Lung (tissue), 12 donors: ENCODE results near the gene MEIS2. TPM values are rescaled to one million over a fixed set of nuclear protein-coding genes. Genes with fewer than 3 reads are reported as not detected.

ENCODE experiments used
- ATAC-seq: fragments of 200-7000 bp; cut with Tn5 transposase; one replicate; pipeline ENCODE4 v1.9.1; 2020; ENCODE audit warnings: moderate number of reproducible peaks; ENCODE audit not compliant: insufficient read depth, low FRiP score
- DNase-seq, 3 donors: peaks; one replicate each; pipeline ENCODE4 v3.0.0-alpha.2; 2013 to 2017
- H3K27ac ChIP-seq, 2 donors: one replicate each; pipeline ENCODE4 v1.5.1; 2013; ENCODE audit warnings: mild to moderate bottlenecking in 2 of 2, moderate library complexity in 2 of 2, control low read depth in 1 of 2, inconsistent platforms in 1 of 2, low read depth in 1 of 2, low read length in 1 of 2
- H3K27me3 ChIP-seq, 3 donors: one replicate each; pipeline ENCODE4 v1.5.1; 2013; ENCODE audit warnings: low read length in 2 of 3; ENCODE audit not compliant: control insufficient read depth in 3 of 3, insufficient read depth in 3 of 3
- H3K36me3 ChIP-seq, 4 donors: one replicate each; pipeline ENCODE4 v1.5.1; 2013; ENCODE audit warnings: low read length in 4 of 4, mild to moderate bottlenecking in 1 of 4, moderate library complexity in 1 of 4; ENCODE audit not compliant: control insufficient read depth in 4 of 4, insufficient read depth in 4 of 4
- H3K4me1 ChIP-seq, 5 donors: one replicate each; pipeline ENCODE4 v1.5.1; 2013; ENCODE audit warnings: low read length in 5 of 5, mild to moderate bottlenecking in 2 of 5, moderate library complexity in 1 of 5; ENCODE audit not compliant: control insufficient read depth in 5 of 5, insufficient read depth in 5 of 5
- H3K4me3 ChIP-seq: one replicate; pipeline ENCODE4 v1.5.1; 2013; ENCODE audit warnings: mild to moderate bottlenecking, control low read depth, moderate library complexity
- H3K9ac ChIP-seq, 2 donors: one replicate each; pipeline ENCODE4 v1.5.1; 2013; ENCODE audit warnings: low read length in 2 of 2, control low read depth in 1 of 2; ENCODE audit not compliant: insufficient read depth in 1 of 2
- H3K9me3 ChIP-seq, 4 donors: one replicate each; pipeline ENCODE4 v1.5.1; 2013; ENCODE audit warnings: low read length in 3 of 4, mild to moderate bottlenecking in 1 of 4, moderate library complexity in 1 of 4; ENCODE audit not compliant: control insufficient read depth in 4 of 4, insufficient read depth in 3 of 4
- CTCF ChIP-seq: IDR thresholded peaks from 2 replicates; pipeline ENCODE4 v1.5.1; 2012; ENCODE audit warnings: mild to moderate bottlenecking; ENCODE audit errors: control extremely low read depth, extremely low read depth
- WGBS, 2 donors: extraction: QIAGEN DNeasy Blood & Tissue Kit; methylation state at CpG; one replicate each; pipeline ENCODE4 v1.1.7; 2013; 5-methylcytosine and 5-hydroxymethylcytosine counted together
- polyA plus RNA-seq, 2 donors: library from polyadenylated mRNA; stranded (reverse); fragments of 200-250 nt; gene quantifications; one replicate each; pipeline ENCODE4 v1.2.1, GENCODE V29; 2013
- total RNA-seq, 2 donors: library from RNA; depleted of rRNA in 1 of 2; stranded (reverse); fragments of >200 nt in 1 of 2; gene quantifications; one replicate each; pipeline ENCODE4 v1.2.1, GENCODE V29; 2014 to 2021
- donor health status: control.
- donor health status: control.
- donor health status: Bipolar disorder and iron deficiency.
- donor health status: healthy.
- donor health status: DM: yes; HTN: yes; CAD: no.

Gene MEIS2
- total and polyA plus RNA-seq, 4 donors: 5.6 to 47.5 (median 13.7) TPM

DNA sequence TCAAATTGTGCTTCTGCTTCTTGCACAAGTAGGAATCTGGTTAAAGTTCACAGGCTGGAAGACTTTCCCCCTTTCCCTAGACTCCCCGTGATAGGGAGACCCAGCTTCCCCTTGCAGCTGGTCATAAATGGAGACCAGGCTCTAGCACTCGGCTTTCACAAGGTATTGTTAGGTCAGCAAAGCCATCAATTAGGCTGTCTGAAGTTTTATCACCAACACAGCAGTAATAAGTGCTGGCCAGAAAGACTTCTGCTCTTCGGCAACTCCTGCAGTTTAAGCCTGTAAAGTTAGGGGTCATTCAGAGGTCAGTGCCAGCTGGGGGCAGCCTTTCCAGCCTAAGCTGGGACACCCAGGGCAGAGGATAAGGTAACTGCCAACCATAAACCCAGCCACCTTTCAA is 203.4 kb downstream of the MEIS2 start:
- DNase-seq (no peak), ATAC-seq (no peak)
- no peaks in the 10 kb centered on the region for H3K9me3 ChIP-seq
- peaks cover 1 to 19% (median 6%) of the 10 kb centered on the region in 4 donors for H3K36me3 ChIP-seq
- H3K27me3 ChIP-seq: no peaks in the 10 kb centered on the region
- peak overlapping the region in 1 of 2 donors; percentile 4 for H3K27ac ChIP-seq
- H3K4me1 ChIP-seq: peaks cover 0 to 16% (median 5%) of the 10 kb centered on the region in 5 donors
- TF ChIP-seq CTCF: no peak
- 44 to 65% methylated on average over 3 of the region's 3 CpGs for WGBS, 2 donors
- no peak overlapping the region for H3K9ac ChIP-seq
- no peak overlapping the region for H3K4me3 ChIP-seq

DNA sequence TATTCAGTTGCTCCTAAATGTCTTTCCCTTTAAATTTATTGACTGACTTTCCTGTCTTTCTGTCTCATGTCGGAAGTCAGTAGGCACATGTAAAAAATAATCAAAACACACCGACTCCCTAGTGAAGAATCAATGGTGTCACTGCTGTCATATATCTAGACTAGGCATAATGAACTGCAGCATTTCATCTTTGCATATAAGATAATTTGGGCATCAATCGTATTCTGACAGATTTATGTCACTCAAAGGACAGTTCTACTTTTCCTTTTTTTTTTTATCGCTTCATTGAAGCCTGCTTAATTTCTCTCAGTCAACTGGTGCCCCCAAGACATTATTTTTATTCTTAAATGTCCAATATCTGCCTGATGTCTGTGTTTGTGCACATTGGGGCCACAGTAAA is 206.3 kb downstream of the MEIS2 start:
- 81 to 88% methylated on average over 4 of the region's 4 CpGs for WGBS, 2 donors
- DNase-seq (no peak), ATAC-seq (no peak)
- Histone ChIP-seq H3K4me3 (no peak overlapping the region), H3K9ac (no peak overlapping the region), H3K36me3 (peaks cover 1 to 26% (median 9%) of the 10 kb centered on the region in 4 donors), H3K27ac (no peak overlapping the region), H3K27me3 (peaks cover 0 to 2% (median 0%) of the 10 kb centered on the region in 3 donors), H3K4me1 (peaks cover 0 to 14% (median 5%) of the 10 kb centered on the region in 5 donors), H3K9me3 (no peaks in the 10 kb centered on the region)
- TF ChIP-seq CTCF: no peak

DNA sequence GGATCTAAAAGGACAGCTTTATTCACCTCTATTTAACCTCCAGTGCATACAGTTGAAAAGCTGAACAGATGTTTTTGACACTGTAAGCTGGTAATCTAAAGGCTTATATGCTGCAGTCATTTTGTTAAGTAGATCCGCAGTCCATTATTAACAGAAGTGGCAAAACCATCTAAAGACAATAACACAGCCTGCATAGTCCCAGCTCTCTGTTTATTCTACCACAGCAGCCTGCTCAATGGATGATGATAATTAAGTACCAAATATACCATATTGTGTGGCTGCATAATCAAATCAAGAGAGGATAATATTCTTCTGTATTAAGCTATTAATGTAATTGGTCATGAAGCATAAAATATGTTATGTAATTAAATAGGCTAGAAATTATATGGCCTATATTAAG is 207.1 kb downstream of the MEIS2 start:
- 86 to 94% methylated on average over 1 of the region's 1 CpG for WGBS, 2 donors
- DNase-seq: no peak

More for the DNA sequence above, 207.1 kb downstream of the MEIS2 start:
- Histone ChIP-seq H3K9ac (no peak overlapping the region), H3K27ac (no peak overlapping the region), H3K36me3 (peaks cover 1 to 26% (median 9%) of the 10 kb centered on the region in 4 donors), H3K27me3 (peaks cover 0 to 8% (median 0%) of the 10 kb centered on the region in 3 donors), H3K4me1 (peaks cover 0 to 15% (median 5%) of the 10 kb centered on the region in 5 donors), H3K9me3 (no peaks in the 10 kb centered on the region), H3K4me3 (no peak overlapping the region)
- ATAC-seq: no peak
- TF ChIP-seq CTCF: no peak
